GM21619 (cell line): ENCODE data around the gene LDAF1.
"Not testable (repeated sequence)": the region's sequence is repeated elsewhere in the genome, so short reads cannot be mapped to it uniquely, and the experiment has no call there.

Experiments
- ATAC-seq: cut with Tn5 transposase; IDR thresholded peaks from one replicate; pipeline ENCODE4 v1.9.1; 2021; ENCODE audit not compliant: unreplicated experiment

LDAF1 gene

DNA sequence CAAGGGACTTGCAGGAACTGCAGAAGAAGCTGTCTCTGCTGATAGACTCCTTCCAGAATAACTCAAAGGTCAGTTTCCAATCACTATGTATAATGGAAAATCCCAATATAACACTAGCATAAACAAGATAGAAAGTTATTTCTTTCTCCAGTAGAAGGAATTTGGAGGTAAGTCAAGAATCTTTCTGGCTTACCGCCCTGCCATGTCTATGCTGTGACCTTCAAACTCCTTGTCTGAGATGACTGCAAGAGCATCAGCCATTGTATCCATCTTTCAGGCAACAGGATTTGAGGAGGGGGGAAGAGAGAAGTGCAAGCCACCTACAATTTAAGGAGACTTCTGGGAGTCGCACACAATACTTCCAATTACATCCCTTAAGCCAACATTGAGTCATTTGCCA, 2.7 kb downstream of the LDAF1 start:
- no peak for ATAC-seq

DNA sequence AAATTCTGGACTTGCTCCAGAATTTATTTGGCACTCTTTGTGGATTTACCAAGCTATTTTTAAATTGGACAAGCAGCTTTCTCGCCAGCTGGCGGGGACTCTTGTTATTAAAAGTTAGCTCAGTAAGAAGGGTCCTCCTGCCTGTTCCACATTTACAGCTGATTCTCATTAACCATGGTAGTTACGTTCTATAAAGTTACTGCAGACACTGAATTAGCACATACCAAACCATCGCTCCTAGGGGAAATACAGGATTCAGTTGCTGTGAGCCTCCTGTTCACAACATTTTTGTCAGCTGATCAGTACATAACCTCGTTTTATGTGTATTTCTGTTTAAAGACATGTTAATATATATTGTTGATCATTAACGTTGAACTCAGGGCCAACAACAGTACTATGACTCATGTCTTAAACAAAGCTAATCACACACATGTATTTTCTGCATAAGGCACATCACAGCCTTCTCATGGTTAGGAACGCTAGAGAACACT, 4.2 kb downstream of the LDAF1 start:
- no peak for ATAC-seq

DNA sequence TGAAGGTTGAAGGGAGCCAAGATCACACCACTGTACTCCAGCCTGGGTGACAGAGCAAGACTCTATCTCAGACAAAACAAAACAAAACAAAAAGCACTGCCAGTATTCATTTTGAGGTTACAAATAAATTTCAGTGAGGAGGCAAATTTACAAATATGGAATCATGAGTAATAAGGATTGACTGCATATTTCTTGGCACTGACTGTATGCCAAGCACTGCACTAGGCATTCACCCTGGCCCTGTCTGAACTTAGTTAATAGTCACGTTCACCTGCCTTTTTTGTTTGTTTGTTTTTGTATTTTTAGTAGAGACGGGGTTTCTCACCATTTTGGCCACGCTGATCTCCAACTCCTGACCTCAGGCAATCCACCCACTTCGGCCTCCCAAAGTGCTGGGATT, 5.1 kb downstream of the LDAF1 start:
- ATAC-seq: no peak

DNA sequence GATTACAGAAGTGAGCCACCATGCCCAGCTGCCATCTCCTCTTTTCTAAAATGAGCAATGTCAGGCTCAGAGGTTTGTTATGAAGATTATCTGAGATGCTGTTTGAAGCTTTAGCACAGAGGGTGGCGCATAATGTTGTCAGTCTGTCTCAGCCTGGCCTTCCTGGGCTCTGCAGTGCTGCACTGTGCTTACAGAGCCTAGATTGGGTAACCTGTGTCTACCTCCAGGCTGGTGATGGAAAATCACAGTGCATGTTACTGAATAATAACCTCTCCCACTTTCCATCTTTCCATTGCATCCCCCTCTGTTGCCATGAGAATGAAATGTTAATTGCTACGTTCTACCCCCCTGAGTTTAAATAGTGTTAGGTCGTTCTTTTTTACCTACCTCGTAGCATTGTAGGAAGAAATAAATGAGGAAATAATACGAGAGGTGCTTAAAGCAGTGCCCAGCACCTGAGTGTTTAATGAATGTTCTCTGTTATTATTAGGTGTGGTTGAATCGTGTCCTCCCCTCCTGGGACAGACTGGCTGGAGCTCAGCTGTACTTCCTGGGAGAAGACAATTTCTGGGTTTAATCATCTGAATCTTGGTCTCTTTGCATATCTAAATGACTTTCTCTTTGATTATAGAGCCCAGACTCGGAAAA, 6.2 kb downstream of the LDAF1 start:
- no peak for ATAC-seq

DNA sequence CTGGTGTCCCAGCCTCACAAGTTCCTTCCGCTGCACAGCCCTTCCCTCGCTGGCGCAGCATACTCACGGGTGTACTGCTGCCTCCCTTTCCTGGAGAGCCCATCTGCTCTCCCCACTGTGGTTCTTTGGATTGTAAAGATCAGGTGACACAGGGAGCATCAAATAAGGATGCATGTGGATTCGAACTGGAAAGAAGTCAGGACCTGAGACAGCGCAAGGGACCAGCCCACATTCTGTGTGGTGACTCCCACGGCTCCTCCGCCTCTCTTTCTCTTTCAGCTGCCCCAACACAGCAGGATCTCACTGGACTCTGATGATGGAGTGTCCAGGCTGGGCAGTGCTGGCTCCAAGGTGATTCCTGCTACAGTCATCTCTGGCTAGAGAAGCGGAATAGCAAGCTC, 8.1 kb downstream of the LDAF1 start:
- no peak for ATAC-seq

DNA sequence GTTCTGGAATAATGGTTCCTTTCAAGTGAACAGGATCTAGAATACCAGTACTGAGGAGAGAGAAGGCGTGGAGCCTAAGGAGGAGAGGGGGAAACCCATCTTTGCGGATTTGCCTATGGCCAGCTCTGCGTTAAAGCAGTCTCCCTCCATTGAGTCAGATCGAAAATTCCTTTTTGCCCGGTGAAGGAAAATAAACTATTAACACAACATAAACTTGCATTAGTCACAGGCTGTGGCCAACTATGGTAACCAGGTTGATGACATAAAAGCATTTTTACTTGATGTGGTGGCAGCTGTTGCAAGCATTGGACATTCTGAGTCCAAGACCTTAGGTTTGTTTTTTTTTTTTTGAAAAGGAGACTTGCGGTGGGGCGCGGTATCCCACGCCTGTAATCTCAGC, 8.9 kb downstream of the LDAF1 start:
- ATAC-seq: no peak

DNA sequence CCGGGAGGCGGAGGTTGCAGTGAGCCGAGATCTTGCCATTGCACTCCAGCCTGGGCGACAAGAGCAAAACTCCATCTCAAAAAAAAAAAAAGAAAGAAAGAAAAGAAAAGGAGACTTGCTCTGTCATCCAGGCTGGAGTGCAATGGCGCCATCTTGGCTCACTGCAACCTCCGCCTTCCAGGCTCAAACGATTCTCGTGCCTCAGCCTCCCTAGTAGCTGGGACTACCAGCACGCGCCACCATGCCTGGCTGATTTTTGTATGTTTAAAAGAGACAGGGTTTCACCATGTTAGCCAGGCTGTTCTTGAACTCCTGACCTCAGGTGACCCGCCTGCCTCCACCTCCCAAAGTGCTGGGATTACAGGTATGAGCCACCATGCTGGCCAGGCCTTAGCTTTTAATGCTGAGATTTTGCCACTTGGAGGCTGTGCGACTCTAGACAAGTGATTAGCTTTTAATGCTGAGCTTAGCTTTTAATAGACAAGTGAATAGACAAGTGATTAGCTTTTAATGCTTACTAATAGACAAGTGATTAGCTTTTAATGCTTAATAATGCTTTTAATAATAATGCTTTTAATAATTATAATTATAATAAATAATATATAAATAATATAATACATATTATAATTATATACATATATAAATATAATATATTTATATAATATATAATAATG, 9.6 kb downstream of the LDAF1 start:
- no peak for ATAC-seq

DNA sequence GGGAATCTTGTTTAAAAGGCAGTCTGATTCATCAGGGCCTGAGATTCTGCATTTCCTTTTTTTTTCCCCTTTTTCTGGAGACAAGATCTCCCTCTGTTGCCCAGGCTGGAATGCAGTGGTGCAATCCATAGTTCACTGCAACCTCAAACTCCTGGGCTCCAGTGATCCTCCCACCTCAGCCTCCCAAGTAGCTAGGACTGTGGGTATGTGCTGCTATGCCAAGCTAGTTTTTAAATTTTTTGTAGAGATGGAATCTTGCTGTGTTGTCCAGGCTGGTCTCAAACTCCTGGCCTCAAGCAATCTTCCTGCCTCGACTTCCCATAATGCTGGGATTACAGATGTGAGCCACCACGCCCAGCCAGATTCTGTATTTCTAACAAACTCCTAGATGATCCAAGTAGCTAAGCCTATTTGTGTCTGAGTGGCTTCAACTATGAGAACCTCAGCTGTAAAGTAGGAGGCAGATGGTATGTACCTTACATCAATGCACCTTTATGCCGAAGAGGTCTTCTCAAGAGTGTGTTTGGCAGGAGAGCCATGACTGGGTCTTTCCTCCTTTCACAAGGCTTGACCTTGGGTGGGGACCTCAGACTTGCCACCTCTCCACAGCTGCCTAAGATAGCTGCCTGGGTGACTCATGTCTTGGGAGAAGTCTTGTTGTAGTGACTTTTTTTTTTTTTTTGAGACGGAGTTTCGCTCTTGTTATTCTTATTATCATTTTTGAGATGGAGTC, 10.9 kb downstream of the LDAF1 start:
- ATAC-seq: no peak

DNA sequence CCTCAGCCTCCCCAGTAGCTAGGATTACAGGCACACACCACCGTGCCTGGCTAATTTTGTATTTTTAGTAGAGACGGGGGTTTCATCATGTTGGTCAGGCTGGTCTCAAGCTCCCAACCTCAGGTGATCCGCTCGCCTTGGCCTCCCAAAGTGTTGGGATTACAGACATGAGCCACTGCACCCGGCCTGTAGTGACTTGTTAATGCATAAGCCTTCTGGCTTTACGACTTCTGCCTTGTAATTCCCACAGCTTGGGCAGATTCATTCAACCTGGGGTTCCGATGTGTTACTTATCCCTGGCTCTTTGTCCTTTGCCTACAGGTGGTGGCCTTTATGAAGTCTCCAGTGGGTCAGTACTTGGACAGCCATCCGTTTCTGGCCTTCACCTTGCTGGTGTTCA, 11.6 kb downstream of the LDAF1 start:
- not testable (repeated sequence) for ATAC-seq

DNA sequence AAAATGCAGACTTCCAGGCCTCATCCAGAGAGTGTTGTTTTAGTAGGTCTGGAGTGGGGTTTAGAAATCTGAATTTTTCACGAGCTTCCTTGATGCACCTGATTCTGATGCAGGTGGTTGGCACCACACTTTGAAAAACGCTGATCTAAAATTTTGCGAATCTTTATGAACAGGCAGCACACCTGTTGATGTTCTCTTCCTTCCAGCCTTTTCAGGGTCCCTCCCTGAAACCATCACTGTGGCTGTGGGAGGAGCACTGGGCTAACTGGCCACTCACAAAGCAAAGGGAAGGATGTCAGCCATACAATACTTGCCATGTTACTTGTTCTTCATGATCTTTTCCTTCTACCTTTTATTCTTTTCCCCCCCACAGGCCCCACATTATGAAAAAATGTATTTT, 14.2 kb downstream of the LDAF1 start:
- ATAC-seq: no peak

DNA sequence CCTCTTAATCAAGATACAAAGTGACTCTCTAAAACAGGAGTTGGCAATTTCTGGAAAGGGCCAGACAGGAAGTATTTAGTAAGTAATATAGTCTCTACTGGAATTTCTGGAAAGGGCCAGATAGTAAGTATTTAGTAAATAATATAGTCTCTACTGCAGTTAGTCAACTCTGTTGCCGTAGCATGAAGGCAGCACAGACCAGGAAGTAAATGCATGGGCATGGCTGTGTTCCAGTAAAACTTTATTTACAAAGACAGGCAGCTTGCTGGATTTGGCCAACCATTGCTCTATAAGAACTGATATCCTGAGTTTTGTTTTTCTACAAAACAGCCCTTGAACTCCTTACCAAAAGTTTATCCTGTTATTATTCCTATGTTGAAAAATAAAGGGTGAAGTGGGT, 16.9 kb downstream of the LDAF1 start:
- ATAC-seq: no peak

DNA sequence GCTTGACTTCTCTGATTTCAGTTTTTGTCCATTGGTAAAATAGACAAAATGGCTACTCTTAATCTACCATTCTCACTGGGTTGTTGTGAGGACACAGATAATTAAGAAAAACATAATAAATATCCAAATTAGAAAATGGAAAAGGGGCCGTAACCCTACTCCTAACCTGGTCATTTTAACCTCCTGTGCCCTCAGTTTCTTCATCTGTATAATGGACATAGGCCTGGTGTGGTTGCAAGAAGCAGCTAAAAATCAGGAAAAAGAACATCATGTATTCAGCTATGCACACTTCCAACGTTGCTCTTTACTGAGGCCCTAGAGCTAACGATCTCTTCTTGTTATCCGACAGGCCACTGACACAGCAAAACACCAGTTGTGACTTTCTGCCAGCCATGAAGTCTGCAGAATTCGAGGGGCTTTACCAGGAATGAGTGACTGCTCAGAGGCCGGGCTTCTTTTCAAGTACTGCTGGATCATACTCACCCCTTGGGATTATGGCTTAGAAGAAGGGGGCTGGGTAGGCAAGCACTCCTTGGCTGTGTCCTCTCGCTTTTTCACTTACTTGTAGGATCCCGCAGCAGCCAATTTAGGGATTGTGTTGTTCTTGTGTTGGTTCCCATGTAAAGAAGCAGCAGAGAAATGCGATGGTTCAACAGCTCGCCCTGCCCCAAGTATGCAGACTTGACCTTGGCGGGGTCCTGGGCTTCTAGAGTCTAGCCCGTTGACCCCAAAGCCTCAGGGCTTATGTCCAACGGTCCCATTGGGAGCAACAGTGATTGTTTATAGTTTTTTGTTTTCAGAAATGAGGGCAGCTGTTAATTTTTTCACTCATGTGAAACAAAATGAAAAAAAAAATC, 20.9 kb downstream of the LDAF1 start:
- ATAC-seq: no peak

DNA sequence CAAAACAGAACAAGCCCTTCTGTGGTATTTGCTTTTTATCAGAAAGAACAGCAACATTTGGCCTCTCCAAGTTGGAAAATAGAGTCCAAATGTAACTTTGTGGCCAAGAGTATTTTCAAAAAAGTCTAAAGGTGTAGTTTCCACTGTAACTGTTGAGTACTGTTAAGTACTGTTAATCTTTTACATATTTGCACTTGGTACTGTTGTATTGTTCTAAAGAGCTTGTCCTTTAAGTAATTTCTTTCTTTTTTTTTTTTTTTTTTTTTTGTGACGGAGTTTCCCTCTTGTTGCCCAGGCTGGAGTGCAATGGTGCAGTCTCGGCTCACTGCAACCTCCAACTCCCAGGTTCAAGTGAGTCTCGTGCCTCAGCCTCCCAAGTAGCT, 21.5 kb downstream of the LDAF1 start:
- ATAC-seq: no peak

DNA sequence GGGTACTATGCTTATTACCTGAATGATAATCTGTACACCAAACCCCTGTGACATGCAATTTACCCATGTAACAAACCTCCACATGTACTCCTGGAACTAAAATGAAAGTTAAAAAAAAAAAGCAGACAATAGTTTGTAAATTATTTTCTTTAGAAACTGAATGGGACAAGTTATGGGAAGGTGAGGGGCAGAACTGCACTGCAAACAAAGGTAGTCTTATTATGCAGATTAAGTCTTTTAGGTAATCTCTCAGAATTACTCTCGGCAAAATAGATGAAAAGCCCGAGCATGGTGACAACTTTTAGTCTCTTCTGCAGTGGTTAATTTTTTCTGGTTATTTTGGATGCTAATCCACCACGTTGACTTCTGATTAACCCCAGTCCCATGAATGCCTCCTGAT, 25.5 kb downstream of the LDAF1 start:
- no peak for ATAC-seq

DNA sequence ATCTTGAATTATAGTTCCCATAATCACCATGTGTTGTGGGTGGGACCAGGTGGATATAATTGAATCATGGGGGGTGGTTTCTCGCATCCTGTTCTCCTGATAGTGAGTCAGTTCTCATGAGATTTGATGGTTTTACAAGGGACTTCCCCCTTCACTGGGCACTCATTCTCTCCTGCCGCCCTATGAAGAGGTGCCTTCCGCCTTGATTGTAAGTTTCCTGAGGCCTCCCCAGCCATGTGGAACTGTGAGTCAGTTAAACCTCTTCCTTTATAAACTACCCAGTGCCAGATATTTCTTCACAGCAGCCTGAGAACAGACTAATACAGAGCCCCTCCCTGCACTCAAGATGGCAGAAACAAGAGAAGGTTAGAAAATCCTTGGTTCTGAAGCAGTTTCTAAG, 26.4 kb downstream of the LDAF1 start:
- ATAC-seq: no peak

DNA sequence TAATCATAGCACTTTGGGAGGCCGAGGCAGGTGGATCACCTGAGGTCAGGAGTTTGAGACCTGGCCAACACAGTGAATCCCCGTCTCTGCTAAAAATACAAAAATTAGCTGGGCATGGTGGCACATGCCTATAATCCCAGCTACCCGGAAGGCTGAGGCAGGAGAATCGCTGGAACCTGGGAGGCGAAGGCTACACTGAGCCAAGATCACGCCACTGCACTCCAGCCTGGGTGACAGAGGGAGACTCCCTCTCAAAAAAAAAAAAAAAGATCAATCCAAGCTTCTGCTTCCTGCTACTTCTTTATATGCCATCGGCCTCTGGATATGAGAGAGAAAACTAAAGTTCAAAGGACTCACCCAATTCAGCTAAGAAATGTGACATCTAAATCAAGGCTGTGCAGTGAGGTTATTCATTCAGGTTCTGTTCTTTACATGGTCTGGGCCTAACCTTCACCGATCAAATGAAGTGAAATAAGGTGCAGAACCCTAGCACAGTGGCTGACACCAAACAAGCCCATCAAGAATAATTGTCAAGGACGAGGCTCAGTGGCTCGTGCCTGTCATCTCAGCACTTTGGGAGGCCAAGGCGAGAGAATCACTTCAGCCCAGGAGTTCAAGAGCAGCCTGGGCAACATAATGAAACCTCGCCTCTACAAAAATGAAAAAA, 27.3 kb downstream of the LDAF1 start:
- no peak for ATAC-seq

DNA sequence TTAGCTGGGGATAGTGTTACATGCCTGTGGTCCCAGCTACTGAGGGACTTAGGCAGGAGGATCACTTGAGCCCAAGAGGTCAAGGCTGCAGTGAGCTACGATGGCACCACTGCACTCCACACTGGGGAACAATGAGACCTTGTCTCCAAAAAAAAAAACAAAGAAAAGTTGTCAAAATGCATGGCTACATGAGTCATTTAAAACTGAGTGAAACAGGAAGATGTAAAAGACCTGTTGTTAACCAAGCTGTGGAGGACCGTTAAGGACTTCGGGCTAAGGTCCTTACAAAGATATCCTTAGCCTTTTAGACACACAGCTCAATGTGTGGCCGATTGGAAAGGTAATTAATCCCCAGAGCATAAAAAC, 27.8 kb downstream of the LDAF1 start:
- no peak for ATAC-seq

DNA sequence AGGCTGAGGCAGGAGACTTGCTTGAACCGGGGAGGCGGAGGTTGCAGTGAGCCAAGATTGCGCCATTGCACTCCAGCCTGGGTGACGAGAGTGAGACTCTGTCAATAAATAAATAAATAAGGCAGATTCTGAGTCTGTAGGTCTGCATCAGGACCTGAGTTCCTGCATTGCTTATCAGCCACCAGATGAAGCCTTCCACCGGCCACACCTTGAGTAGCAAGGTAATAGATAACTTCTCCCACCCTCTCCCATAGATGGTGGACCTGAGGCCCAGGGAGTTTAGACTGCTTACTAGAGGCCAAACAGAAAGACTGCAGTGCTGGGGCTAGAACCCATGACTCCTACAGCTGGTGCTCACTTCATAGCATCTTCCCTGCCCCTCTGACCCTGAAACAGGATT, 30.8 kb downstream of the LDAF1 start:
- no peak for ATAC-seq

DNA sequence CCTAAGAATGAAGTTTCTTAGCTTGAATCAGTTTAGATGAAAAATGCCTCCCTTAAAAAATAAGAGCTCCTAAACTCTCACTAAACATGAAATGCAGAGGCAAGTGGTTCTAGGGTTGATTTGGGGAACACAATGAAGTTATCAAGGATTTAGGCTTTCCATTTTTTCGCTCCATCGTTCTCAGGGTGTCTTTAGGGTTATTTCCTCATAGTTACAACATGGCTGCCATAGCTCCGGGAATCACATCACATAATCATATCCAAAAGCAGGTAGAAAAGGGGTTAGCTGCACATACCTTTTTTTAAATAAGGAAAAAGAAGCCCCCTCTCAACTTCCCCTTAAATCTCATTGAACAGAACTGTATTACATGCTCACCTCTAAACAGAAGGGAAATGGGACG, 31.5 kb downstream of the LDAF1 start:
- ATAC-seq: no peak

DNA sequence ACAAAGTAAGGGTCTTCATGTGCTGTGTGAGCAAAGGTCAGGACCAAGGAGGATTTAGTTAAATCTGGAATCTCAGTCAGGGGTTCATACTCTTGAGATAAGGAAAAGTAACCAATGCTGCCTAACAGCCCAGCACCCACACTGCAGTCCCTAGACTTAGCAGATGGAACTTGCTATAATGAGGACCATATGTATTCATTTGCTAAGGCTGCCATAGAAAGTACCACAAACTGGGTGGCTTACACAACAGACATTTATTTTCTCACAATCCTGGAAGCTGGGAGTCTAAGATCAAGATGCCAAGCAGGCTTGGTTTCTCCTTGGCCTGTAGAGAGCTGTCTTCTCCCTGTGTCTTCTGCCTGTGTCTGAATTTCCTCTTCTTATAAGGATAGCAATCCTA, 32.1 kb downstream of the LDAF1 start:
- ATAC-seq: no peak

DNA sequence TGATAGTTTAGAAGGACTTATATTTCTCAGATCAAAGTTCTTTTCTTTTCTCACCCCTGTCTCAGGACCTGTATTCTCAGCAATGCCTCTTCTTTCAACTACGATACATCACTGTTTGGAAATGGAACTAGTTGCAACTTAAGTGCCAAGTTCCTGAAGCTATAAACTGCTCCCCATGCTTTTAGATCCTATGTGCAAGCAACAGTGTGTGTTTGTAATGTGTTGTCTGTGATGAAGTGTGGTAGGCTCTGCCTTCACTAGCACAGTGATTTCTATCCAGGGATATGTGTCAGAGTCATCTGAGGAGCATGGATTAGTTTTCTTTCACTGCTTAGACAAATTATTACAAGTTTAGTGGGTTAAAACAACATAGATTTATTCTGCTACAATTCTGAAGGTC, 34.5 kb downstream of the LDAF1 start:
- no peak for ATAC-seq
